NCI-H1092 (cell line): ENCODE data around the gene COL20A1.

ENCODE experiments used
- DNase-seq: peaks from one replicate; lab custom pipeline; 2025; lab: John Stamatoyannopoulos, UW

The COL20A1 gene

DNA sequence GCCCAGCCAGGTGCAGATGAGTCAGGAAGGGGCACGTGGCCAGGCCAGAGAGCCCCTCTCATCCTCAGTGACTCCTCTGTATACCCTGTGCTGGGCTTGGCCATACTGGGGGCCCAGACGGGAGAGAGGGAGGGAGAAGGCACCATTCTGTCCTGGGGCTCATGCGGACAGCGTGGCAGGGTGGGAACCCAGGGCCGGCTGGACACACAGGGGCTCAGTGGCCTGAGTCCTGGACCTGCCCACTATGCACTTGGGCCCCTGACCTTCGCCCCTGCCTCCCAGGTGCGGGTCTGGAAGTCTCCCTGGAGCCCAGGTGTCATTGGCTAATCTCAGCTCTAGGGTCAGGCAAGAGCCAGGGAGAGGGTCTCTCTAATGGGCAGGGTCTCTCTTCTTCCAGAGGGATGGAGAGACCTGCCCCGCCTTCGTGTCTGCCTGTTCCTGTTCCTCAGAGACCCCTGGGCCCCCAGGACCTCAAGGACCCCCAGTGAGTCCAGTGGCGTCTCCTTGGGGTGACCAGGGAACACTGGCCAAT, 27.7 kb downstream of the COL20A1 start:
- DNase-seq: no peak

- no peak for DNase-seq
Measured at GRCh38 chr20:63321148-63321831, 28.3 kb downstream of the COL20A1 start.

- no peak for DNase-seq
Measured at GRCh38 chr20:63322146-63322932, 29.4 kb downstream of the COL20A1 start.

- no peak for DNase-seq
Measured at GRCh38 chr20:63322933-63323273, 29.9 kb downstream of the COL20A1 start.

DNA sequence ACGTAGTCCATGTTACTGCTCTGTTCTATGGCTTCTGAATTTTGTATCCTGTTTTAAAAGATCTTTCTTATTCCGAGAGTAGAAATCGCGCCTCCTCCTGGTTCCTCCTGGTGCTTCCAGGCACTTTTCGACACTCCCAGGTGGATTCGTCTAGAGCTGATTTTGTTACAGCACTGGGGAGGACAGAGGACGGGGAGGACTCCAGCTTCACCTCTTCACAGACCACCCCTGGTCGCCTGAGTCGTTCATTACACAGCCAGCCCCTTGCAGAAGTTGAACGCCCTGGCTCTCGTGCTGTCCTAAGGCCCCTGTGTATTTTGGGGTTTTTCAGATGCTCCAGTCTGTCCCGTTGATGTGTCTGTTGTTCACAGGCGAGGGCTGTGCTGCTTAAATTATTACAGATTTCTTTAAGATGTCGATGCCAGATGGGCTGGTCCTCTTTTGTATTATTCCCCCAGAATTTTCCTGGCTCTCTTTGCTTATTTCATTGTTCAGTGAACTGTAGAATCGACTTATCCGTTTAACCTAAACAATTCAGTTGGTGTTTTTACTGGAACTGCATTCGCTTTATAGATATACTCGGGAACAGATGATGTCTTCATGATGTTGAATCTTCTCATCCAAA, 30.5 kb downstream of the COL20A1 start:
- DNase-seq: no peak

DNA sequence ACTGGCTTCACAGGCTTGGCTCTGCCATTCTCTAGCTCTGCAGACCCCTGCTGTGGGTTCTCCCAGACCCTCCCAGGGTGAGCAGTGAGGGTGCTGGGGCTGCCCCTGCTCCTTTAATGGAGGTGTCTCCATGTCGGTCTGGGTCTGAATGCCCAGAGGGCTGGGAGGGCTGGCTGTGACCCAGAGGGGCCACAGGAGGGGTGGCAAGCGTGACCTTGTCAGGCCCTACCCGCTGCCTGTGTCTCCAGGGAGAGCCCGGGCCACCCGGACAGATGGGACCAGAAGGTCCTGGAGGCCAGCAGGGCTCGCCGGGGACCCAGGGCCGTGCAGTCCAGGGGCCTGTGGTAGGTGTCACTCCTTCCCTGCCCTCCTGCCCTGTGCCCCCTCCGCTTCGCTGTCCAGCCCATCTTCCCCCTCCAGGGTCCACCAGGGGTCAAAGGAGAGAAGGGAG, 32.1 kb downstream of the COL20A1 start:
- no peak for DNase-seq

DNA sequence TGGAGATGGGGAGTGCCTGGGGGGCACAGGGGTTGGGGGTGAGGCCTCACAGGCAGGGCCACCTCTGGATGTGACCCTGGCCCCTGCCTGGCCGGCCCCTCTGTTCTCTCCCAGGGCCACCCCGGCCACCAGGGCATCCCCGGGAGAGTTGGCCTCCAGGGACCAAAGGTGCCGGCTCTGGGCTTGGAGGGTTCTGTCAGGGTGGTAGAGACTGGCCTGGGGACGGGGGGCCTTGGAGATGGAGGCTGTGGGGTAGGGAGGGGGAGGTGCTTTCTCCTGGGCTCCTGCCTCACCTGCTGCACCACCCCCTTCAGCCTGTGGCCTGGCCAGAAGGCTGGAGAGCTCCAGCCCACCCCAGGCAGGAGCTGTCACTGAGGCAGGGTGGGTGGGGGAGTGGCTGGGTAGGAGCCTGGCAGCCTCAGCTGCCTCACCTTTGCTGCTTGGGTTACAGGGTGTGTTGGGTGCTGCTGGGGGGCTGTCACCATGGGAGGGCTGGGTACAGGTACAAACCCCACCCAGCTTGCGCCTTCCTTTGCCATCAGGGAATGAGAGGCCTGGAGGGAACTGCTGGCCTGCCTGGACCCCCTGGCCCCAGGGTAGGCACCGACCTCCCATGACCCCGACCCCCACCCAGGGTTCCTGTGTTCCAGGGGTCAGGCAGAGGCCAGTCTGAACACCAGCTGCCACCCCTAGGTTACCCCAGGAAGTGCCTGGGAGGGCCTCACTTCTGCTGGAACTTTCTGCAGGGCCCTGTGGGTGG, 32.7 kb downstream of the COL20A1 start:
- DNase-seq: no peak

DNA sequence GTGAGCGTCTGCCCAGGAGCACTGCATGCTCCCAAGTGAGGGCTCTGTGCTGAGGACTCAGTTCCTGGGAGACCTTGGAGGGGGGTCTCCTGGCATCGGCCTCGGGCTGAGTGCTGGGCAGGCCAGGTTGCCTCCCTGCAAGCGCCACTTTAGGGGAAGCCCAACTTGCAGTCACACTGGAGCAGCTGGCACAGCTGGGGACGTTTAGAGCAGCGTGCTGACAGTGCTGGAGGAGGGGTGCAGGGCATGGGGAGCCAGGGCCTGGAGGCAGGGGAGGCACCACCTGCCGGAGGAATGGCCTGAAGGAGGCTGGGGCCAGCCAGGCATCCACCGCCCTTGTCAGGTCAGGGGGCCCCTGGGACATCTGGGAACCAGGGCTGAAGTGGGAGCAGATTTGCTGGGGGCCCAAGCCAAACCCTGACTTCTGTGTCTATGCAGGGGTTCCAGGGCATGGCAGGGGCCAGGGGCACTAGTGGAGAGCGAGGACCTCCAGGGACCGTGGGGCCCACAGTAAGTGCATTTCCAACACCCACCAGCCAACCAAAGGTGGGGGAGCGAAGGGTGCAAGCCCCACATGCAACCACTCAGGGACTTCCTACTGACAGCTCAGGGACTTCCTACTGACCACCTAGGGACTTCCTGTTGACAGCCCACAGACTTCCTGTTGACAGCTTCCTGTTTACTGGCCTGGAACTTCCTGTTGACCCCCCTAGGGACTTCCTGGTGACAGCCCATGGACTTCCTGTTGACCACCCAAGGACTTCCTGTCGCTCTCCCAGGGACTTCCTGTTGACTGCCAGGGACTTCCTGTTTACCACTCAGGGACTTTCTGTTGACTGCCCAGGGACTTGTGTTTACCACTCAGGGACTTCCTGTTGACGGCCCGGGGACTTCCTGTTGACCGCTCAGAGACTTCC, 33.6 kb downstream of the COL20A1 start:
- no peak for DNase-seq

DNA sequence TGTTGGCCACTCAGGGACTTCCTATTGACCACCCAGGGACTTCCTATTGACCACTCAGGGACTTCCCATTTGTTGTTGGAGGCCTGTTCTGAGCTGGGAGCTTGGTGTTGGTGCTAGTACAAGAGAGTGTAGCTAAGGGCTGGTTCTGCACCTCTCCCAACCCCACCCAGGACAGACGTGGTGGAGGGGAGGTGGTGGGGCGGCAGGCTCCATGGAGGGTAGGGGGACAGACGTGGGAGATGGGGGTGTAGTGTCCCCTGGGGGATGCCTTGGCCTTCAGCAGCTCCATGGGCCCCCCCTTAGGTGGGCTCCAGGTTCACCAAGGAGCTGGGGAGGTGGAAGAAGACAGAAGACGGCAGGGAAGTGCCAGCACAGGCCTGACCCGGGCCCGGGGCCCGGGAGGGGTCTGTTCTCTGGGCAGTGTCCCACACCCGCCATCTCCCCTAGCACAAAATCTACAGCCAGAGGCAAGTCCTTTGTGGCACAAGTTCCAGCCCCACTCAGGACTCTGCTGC, 34.3 kb downstream of the COL20A1 start:
- DNase-seq: no peak

GRCh38 chr20:63328026-63328700, 35.2 kb downstream of the COL20A1 start:
- no peak for DNase-seq

GRCh38 chr20:63328718-63329275, 35.8 kb downstream of the COL20A1 start:
- no peak for DNase-seq

- DNase-seq: no peak
Measured at GRCh38 chr20:63329331-63330083, 36.5 kb downstream of the COL20A1 start.

- no peak for DNase-seq
Measured at GRCh38 chr20:63330084-63330760, 37.2 kb downstream of the COL20A1 start.

DNA sequence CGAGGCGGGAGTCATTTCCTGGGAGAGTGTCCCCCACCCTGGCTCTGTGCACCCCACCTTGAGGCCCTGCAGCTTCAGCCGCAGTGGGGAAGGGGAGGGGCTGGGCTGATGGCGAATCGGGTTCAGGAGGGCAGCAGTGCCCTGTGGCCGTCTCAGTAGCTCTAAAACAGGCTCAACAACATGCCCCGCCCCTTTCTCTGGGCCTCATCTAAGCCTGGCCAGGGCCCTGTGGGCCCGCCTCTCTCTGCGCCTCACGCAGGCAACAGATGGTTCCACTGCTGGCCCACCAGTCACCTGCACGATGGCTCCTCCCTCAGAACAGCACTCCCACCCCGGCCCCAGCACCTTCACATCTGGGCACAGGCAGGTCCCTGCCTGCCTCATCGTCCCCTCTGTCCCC, 38.0 kb downstream of the COL20A1 start:
- DNase-seq: no peak

GRCh38 chr20:63331741-63332400, 38.9 kb downstream of the COL20A1 start:
- no peak for DNase-seq

- DNase-seq: no peak
Measured at GRCh38 chr20:63332488-63333240, 39.7 kb downstream of the COL20A1 start.

GRCh38 chr20:63333241-63333836, 40.4 kb downstream of the COL20A1 start:
- DNase-seq: no peak
